ENCODE measurements around the gene B2M. TPM values are rescaled to one million over a fixed set of nuclear protein-coding genes. Genes with fewer than 3 reads are reported as not detected.

Gene B2M
- total RNA-seq, result 1,000 to 10,000 TPM; 3,772 to 3,785 TPM

GRCh38 chr15:44711096-44711742, at the start of gene B2M, which contains the start of gene PATL2:
B2M (plus strand) TSS chr15:44711517; CDS start chr15:44711547, 30 bp downstream.
PATL2 (minus strand) TSS chr15:44711323; CDS start chr15:44676490, 34,833 bp downstream.
- H3K9me3 Mint-ChIP-seq, result peaks cover 5% of the 10 kb centered on the region
- peaks cover 77% of the 10 kb centered on the region for H3K36me3 Mint-ChIP-seq
- peak; percentile 92 for DNase-seq
- peaks cover 49% of the 10 kb centered on the region for H3K4me1 Mint-ChIP-seq
- peak within 1 kb of the TSS; percentile 100 for H3K27ac Mint-ChIP-seq
- H3K4me3 Mint-ChIP-seq, result peak within 1 kb of the TSS; percentile 98
- peaks cover 25% of the 10 kb centered on the region for H3K27me3 Mint-ChIP-seq

GRCh38 chr15:44661576-44661975, 49.7 kb upstream of the B2M start:
- Mint-ChIP-seq H3K36me3 (peaks cover 20% of the 10 kb centered on the region), H3K4me3 (peak overlapping the region; percentile 73), H3K4me1 (peaks cover 50% of the 10 kb centered on the region), H3K27me3 (no peaks in the 10 kb centered on the region), H3K9me3 (no peaks in the 10 kb centered on the region), H3K27ac (peak overlapping the region; percentile 74)
- no peak for DNase-seq

- Mint-ChIP-seq H3K27me3 (no peaks in the 10 kb centered on the region), H3K4me1 (peaks cover 54% of the 10 kb centered on the region), H3K4me3 (peak overlapping the region; percentile 94), H3K27ac (peak overlapping the region; percentile 91), H3K36me3 (peaks cover 16% of the 10 kb centered on the region), H3K9me3 (no peaks in the 10 kb centered on the region)
- DNase-seq, result peak; percentile 90
These were observed 48.6 kb upstream of the B2M start for GRCh38 chr15:44662478-44663409.

- Mint-ChIP-seq H3K27ac (peak within 1 kb of the TSS; percentile 91), H3K27me3 (no peaks in the 10 kb centered on the region), H3K4me3 (peak within 1 kb of the TSS; percentile 94), H3K4me1 (peaks cover 62% of the 10 kb centered on the region), H3K9me3 (no peaks in the 10 kb centered on the region), H3K36me3 (peaks cover 13% of the 10 kb centered on the region)
- DNase-seq, result peak; percentile 96
These were observed 47.7 kb upstream of the B2M start, which contains the start of gene SPG11 for GRCh38 chr15:44663410-44664308. SPG11 (minus strand) TSS chr15:44663662; CDS start chr15:44663647, 15 bp downstream.

- no peak for DNase-seq
- Mint-ChIP-seq H3K27me3 (no peaks in the 10 kb centered on the region), H3K4me3 (peak overlapping the region; percentile 64), H3K9me3 (no peaks in the 10 kb centered on the region), H3K36me3 (peaks cover 4% of the 10 kb centered on the region), H3K4me1 (peaks cover 71% of the 10 kb centered on the region), H3K27ac (peak overlapping the region; percentile 91)
These were observed 44.9 kb upstream of the B2M start for GRCh38 chr15:44666210-44667038.

- Mint-ChIP-seq H3K36me3 (peaks cover 2% of the 10 kb centered on the region), H3K9me3 (no peaks in the 10 kb centered on the region), H3K27ac (peak overlapping the region; percentile 91), H3K4me3 (peak overlapping the region; percentile 64), H3K4me1 (peaks cover 74% of the 10 kb centered on the region), H3K27me3 (no peaks in the 10 kb centered on the region)
- no peak for DNase-seq
These were observed 44.3 kb upstream of the B2M start for GRCh38 chr15:44667039-44667360.

GRCh38 chr15:44668921-44669320, 42.4 kb upstream of the B2M start:
- H3K4me3 Mint-ChIP-seq, result no peak overlapping the region
- peaks cover 5% of the 10 kb centered on the region for H3K36me3 Mint-ChIP-seq
- no peaks in the 10 kb centered on the region for H3K9me3 Mint-ChIP-seq
- H3K4me1 Mint-ChIP-seq, result peaks cover 81% of the 10 kb centered on the region
- DNase-seq, result no peak
- H3K27ac Mint-ChIP-seq, result peak overlapping the region; percentile 66
- H3K27me3 Mint-ChIP-seq, result no peaks in the 10 kb centered on the region

- no peak for DNase-seq
- no peak overlapping the region for H3K4me3 Mint-ChIP-seq
- peaks cover 76% of the 10 kb centered on the region for H3K4me1 Mint-ChIP-seq
- peaks cover 8% of the 10 kb centered on the region for H3K36me3 Mint-ChIP-seq
- no peaks in the 10 kb centered on the region for H3K9me3 Mint-ChIP-seq
- H3K27ac Mint-ChIP-seq, result peak overlapping the region; percentile 39
- H3K27me3 Mint-ChIP-seq, result no peaks in the 10 kb centered on the region
These were observed 41.0 kb upstream of the B2M start for GRCh38 chr15:44670087-44670950.

GRCh38 chr15:44673639-44674038, 37.7 kb upstream of the B2M start:
- Mint-ChIP-seq H3K27ac (peak overlapping the region; percentile 44), H3K27me3 (no peaks in the 10 kb centered on the region)

GRCh38 chr15:44675911-44676310, 35.4 kb upstream of the B2M start:
- peak overlapping the region; percentile 57 for H3K4me3 Mint-ChIP-seq
- peaks cover 3% of the 10 kb centered on the region for H3K9me3 Mint-ChIP-seq
- H3K27ac Mint-ChIP-seq, result peak overlapping the region; percentile 77
- peaks cover 73% of the 10 kb centered on the region for H3K4me1 Mint-ChIP-seq
- H3K36me3 Mint-ChIP-seq, result peaks cover 11% of the 10 kb centered on the region
- H3K27me3 Mint-ChIP-seq, result no peaks in the 10 kb centered on the region
- DNase-seq, result no peak

More at GRCh38 chr15:44673639-44674038, 37.7 kb upstream of the B2M start:
- H3K9me3 Mint-ChIP-seq, result no peaks in the 10 kb centered on the region
- no peak for DNase-seq
- H3K36me3 Mint-ChIP-seq, result peaks cover 8% of the 10 kb centered on the region
- H3K4me1 Mint-ChIP-seq, result peaks cover 77% of the 10 kb centered on the region
- no peak overlapping the region for H3K4me3 Mint-ChIP-seq

GRCh38 chr15:44676676-44677075, 34.6 kb upstream of the B2M start:
- H3K27ac Mint-ChIP-seq, result peak overlapping the region; percentile 77
- peaks cover 3% of the 10 kb centered on the region for H3K9me3 Mint-ChIP-seq
- no peaks in the 10 kb centered on the region for H3K27me3 Mint-ChIP-seq
- H3K4me1 Mint-ChIP-seq, result peaks cover 71% of the 10 kb centered on the region
- H3K36me3 Mint-ChIP-seq, result peaks cover 11% of the 10 kb centered on the region
- H3K4me3 Mint-ChIP-seq, result peak overlapping the region; percentile 57
- peak; percentile 36 for DNase-seq

GRCh38 chr15:44682211-44682610, 29.1 kb upstream of the B2M start:
- Mint-ChIP-seq H3K4me1 (peaks cover 74% of the 10 kb centered on the region), H3K27me3 (no peaks in the 10 kb centered on the region), H3K36me3 (peaks cover 33% of the 10 kb centered on the region), H3K27ac (peak overlapping the region; percentile 84), H3K4me3 (no peak overlapping the region), H3K9me3 (peaks cover 22% of the 10 kb centered on the region)
- DNase-seq, result no peak
